Naive B cell (primary cell): ENCODE measurements around the gene RNF220. TPM values are rescaled to one million over a fixed set of nuclear protein-coding genes. Genes with fewer than 3 reads are reported as not detected.
A peak's percentile ranks its signal among the peaks of the same experiment; 100 is the strongest.

Experiments used
- ATAC-seq, 2 donors: fragments of 150-1000 bp; cut with Tn5 transposase; 2 replicates each; pipeline ENCODE4 v1.10.0; 2021; ENCODE audit warnings: low read depth in 2 of 2, mild to moderate bottlenecking in 2 of 2, moderate library complexity in 2 of 2
- DNase-seq: peaks from one replicate; pipeline ENCODE4 v3.0.0; 2022
- H3K27ac Mint-ChIP-seq, 6 donors: one replicate each; pipeline ENCODE4 v1.8.0; 2020 to 2022; ENCODE audit warnings: mild to moderate bottlenecking in 6 of 6, mixed read lengths in 6 of 6, moderate library complexity in 5 of 6, inconsistent platforms in 2 of 6
- H3K27me3 Mint-ChIP-seq, 3 donors: one replicate each; pipeline ENCODE4 v1.8.0; 2021 to 2022; ENCODE audit warnings: mixed read lengths in 3 of 3, mild to moderate bottlenecking in 1 of 3
- H3K36me3 Mint-ChIP-seq, 2 donors: one replicate each; pipeline ENCODE4 v1.8.0; 2020 to 2022; ENCODE audit warnings: mixed read lengths in 2 of 2, inconsistent platforms in 1 of 2, mild to moderate bottlenecking in 1 of 2
- H3K4me1 Mint-ChIP-seq, 3 donors: one replicate each; pipeline ENCODE4 v1.8.0; 2020 to 2022; ENCODE audit warnings: mixed read lengths in 3 of 3, inconsistent platforms in 1 of 3, mild to moderate bottlenecking in 1 of 3, moderate library complexity in 1 of 3
- H3K4me3 Mint-ChIP-seq, 8 donors: one replicate each; pipeline ENCODE4 v1.8.0; 2020 to 2022; ENCODE audit warnings: mild to moderate bottlenecking in 8 of 8, mixed read lengths in 8 of 8, moderate library complexity in 8 of 8, inconsistent platforms in 2 of 8
- H3K9me3 Mint-ChIP-seq, 7 donors: one replicate each; pipeline ENCODE4 v1.8.0; 2020 to 2022; ENCODE audit warnings: mixed read lengths in 7 of 7, mild to moderate bottlenecking in 5 of 7, inconsistent platforms in 2 of 7, moderate library complexity in 1 of 7
- polyA plus RNA-seq, 6 donors: library from polyadenylated mRNA; unstranded; fragments of 300-500 nt; fragmentation: Illumina TruSeq; gene quantifications; one replicate each; pipeline ENCODE4 v1.2.3, GENCODE V29; 2021; ENCODE audit warnings: low read depth in 6 of 6

RNF220 gene
- polyA plus RNA-seq, 6 donors from 2014 or later, result 75.3 to 117 (median 82.4) TPM

DNA sequence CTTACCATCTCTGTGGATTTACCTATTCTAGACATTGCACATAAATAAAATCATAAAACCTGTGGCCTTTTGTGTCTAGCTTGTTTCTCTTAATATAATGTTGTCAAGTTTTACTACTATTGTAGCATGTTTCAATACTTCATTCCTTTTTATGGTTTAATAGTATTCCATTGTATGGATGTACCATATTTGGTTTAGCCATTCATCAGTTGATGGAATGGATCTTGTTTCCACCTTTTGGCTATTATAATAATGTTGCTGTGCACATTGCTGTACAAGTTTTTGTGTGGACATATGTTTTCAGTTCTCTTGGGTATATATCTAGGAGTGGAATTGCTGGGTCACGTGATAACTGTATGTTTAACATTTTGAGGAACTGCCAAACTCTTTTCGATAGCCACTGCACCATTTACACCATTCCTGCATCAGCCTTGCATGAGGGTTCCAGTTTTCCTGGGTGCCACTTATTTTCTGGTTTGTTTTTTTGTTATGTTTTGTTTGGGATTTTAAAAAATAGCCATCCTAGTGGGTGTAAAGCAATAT is 66.9 kb downstream of the RNF220 start:
- H3K9me3 Mint-ChIP-seq, result peaks cover 0 to 13% (median 8%) of the 10 kb centered on the region in 7 donors
- peaks cover 7 to 8% of the 10 kb centered on the region in 2 donors for H3K36me3 Mint-ChIP-seq
- no peak overlapping the region for H3K27ac Mint-ChIP-seq
- DNase-seq, result no peak
- peak overlapping the region in 2 of 8 donors; percentile 41 to 53 for H3K4me3 Mint-ChIP-seq
- peaks cover 0 to 16% (median 5%) of the 10 kb centered on the region in 3 donors for H3K27me3 Mint-ChIP-seq
- no peak for ATAC-seq
- H3K4me1 Mint-ChIP-seq, result peaks cover 5 to 11% (median 7%) of the 10 kb centered on the region in 3 donors

- no peak for ATAC-seq
- Mint-ChIP-seq H3K36me3 (peaks cover 7 to 8% of the 10 kb centered on the region in 2 donors), H3K9me3 (peaks cover 0 to 13% (median 8%) of the 10 kb centered on the region in 7 donors), H3K27ac (peak overlapping the region in 3 of 6 donors; percentile 14 to 70 (median 56)), H3K27me3 (peaks cover 0 to 16% (median 5%) of the 10 kb centered on the region in 3 donors), H3K4me1 (peaks cover 5 to 11% (median 7%) of the 10 kb centered on the region in 3 donors), H3K4me3 (peak overlapping the region in 7 of 8 donors; percentile 20 to 84 (median 70))
- no peak for DNase-seq
Measured at GRCh38 chr1:44472620-44473525, 67.8 kb downstream of the RNF220 start.

DNA sequence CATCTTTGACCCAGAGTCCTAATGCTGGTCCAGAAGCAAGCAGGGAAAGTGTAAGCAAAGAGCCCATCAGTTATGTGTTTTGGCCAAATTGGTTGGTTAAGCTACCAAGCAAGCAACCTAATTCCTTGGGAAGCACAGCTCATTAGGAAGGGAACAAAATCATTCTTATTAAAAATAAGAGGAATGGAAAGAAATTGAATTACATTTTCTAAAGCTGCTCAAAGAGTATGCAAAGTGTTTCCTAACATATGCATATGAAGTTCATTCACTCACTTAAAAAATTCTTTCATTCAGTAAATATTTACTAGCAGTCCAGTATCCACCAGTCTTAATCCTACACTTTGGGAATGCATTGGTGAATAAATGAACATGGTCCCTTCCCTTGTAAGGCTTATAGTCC is 71.8 kb downstream of the RNF220 start:
- Mint-ChIP-seq H3K36me3 (peaks cover 2 to 6% of the 10 kb centered on the region in 2 donors), H3K4me1 (peaks cover 5 to 11% (median 7%) of the 10 kb centered on the region in 3 donors), H3K27ac (peak overlapping the region in 1 of 6 donors; percentile 16), H3K27me3 (peaks cover 0 to 25% (median 18%) of the 10 kb centered on the region in 3 donors), H3K9me3 (peaks cover 0 to 9% (median 5%) of the 10 kb centered on the region in 7 donors), H3K4me3 (no peak overlapping the region)
- no peak for ATAC-seq
- no peak for DNase-seq

GRCh38 chr1:44481701-44482100 is 76.6 kb downstream of the RNF220 start:
- H3K36me3 Mint-ChIP-seq, result no peaks in the 10 kb centered on the region

GRCh38 chr1:44483089-44483874 is 78.2 kb downstream of the RNF220 start:
- Mint-ChIP-seq H3K4me1 (no peaks in the 10 kb centered on the region), H3K9me3 (no peaks in the 10 kb centered on the region), H3K4me3 (no peak overlapping the region)

More at GRCh38 chr1:44481701-44482100, 76.6 kb downstream of the RNF220 start:
- no peaks in the 10 kb centered on the region for H3K9me3 Mint-ChIP-seq
- ATAC-seq (no peak), DNase-seq (no peak)
- no peaks in the 10 kb centered on the region for H3K4me1 Mint-ChIP-seq
- H3K27me3 Mint-ChIP-seq, result peaks cover 4 to 33% (median 33%) of the 10 kb centered on the region in 3 donors
- no peak overlapping the region for H3K27ac Mint-ChIP-seq
- no peak overlapping the region for H3K4me3 Mint-ChIP-seq

GRCh38 chr1:44484155-44484688 is 79.2 kb downstream of the RNF220 start:
- no peaks in the 10 kb centered on the region for H3K9me3 Mint-ChIP-seq

More at GRCh38 chr1:44483089-44483874, 78.2 kb downstream of the RNF220 start:
- no peak for ATAC-seq
- no peaks in the 10 kb centered on the region for H3K36me3 Mint-ChIP-seq
- no peak for DNase-seq
- H3K27me3 Mint-ChIP-seq, result peaks cover 4 to 33% (median 33%) of the 10 kb centered on the region in 3 donors
- no peak overlapping the region for H3K27ac Mint-ChIP-seq

GRCh38 chr1:44485229-44485933 is 80.3 kb downstream of the RNF220 start:
- Mint-ChIP-seq H3K27ac (no peak overlapping the region), H3K9me3 (peaks cover 0 to 4% (median under 1%) of the 10 kb centered on the region in 7 donors), H3K4me3 (no peak overlapping the region), H3K27me3 (peaks cover 9 to 27% (median 23%) of the 10 kb centered on the region in 3 donors), H3K36me3 (no peaks in the 10 kb centered on the region), H3K4me1 (no peaks in the 10 kb centered on the region)
- DNase-seq, result no peak
- peak in 1 of 2 donors; percentile 30 for ATAC-seq

More at GRCh38 chr1:44484155-44484688, 79.2 kb downstream of the RNF220 start:
- no peak for ATAC-seq
- Mint-ChIP-seq H3K4me1 (no peaks in the 10 kb centered on the region), H3K4me3 (no peak overlapping the region), H3K27me3 (peaks cover 9 to 33% (median 33%) of the 10 kb centered on the region in 3 donors), H3K36me3 (no peaks in the 10 kb centered on the region), H3K27ac (peak overlapping the region in 1 of 6 donors; percentile 15)
- DNase-seq, result no peak

DNA sequence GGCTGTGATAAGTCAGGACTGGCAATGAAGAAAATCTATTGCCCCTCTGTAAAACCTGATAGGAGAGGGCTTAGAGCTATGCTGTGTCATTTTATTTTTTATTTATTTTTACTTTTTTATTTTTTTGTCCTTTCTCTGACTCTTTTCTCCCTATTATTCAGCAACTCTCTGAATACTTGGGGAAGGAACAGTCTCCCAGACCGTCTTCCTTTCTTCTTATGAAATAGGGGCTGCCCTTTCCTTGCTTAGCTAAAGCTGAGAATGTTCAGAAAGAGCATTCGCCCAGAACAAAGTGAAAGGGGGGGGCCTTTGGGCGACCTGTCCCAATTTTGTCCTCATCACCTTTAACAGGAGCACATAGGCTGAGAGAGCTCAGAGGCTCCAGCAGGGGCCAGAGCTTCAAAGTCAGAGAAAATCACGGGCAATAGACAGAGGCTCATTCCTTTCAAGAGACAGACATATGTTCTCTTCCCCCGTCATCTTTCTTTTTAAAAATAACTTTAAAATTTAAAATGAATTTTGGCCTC is 80.9 kb downstream of the RNF220 start:
- ATAC-seq (no peak), DNase-seq (no peak)
- Mint-ChIP-seq H3K4me3 (no peak overlapping the region), H3K4me1 (no peaks in the 10 kb centered on the region), H3K9me3 (peaks cover 0 to 10% (median 3%) of the 10 kb centered on the region in 7 donors), H3K27me3 (peaks cover 9 to 20% (median 17%) of the 10 kb centered on the region in 3 donors), H3K36me3 (no peaks in the 10 kb centered on the region), H3K27ac (no peak overlapping the region)

- Mint-ChIP-seq H3K4me1 (no peaks in the 10 kb centered on the region), H3K27ac (no peak overlapping the region), H3K4me3 (no peak overlapping the region), H3K9me3 (peaks cover 0 to 18% (median 3%) of the 10 kb centered on the region in 7 donors), H3K36me3 (no peaks in the 10 kb centered on the region), H3K27me3 (peaks cover under 1 to 5% (median 1%) of the 10 kb centered on the region in 3 donors)
- no peak for ATAC-seq
- DNase-seq, result no peak
Measured at GRCh38 chr1:44489481-44489880, 84.4 kb downstream of the RNF220 start.

GRCh38 chr1:44496541-44497171 is 91.6 kb downstream of the RNF220 start:
- no peaks in the 10 kb centered on the region for H3K36me3 Mint-ChIP-seq
- no peak for ATAC-seq
- no peak for DNase-seq
- no peaks in the 10 kb centered on the region for H3K4me1 Mint-ChIP-seq
- peaks cover 0 to 8% (median 0%) of the 10 kb centered on the region in 3 donors for H3K27me3 Mint-ChIP-seq
- no peak overlapping the region for H3K27ac Mint-ChIP-seq
- peaks cover 0 to 7% (median 0%) of the 10 kb centered on the region in 7 donors for H3K9me3 Mint-ChIP-seq
- no peak overlapping the region for H3K4me3 Mint-ChIP-seq

DNA sequence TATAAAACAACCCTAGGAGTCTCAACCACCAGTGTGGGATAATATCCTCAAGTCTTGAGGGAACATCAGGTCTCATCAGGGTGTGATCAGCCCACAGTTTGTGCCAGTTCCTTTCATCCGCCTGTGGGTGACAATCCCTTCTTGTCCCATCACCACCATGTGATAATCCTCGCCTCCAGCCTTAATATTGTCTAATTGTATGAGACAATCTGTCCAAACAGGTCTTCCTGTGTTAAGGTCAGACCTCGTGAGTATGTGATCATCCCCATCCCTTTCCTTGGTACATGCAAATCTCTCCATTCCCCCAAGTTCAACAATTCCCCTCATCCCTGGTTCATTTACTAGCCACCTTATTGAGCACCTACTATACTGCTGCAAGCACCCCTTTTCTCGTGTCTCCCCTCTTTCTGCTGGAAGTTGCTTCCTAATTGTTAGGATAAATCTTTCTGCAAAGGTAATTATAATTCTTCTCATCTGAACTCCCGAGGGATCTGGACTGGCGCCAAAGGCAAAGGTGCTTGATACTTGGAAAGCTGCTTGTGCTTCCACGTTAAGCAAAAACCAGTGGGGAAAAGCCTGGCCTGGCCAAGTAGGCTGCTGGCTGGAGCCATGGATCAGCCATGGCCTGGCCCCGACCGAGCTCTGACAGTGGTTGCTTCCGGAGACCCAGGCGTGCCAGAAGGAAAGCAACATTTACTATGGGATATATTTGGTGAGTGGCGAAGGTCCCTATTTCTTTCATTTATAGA is 92.5 kb downstream of the RNF220 start:
- DNase-seq (no peak), ATAC-seq (no peak)
- Mint-ChIP-seq H3K9me3 (no peaks in the 10 kb centered on the region), H3K27ac (no peak overlapping the region), H3K36me3 (no peaks in the 10 kb centered on the region), H3K4me1 (no peaks in the 10 kb centered on the region), H3K27me3 (peaks cover 0 to 8% (median 0%) of the 10 kb centered on the region in 3 donors), H3K4me3 (no peak overlapping the region)
